ENCODE measurements around the gene CRYBG2. TPM values are rescaled to one million over a fixed set of nuclear protein-coding genes. Genes with fewer than 3 reads are reported as not detected.

The CRYBG2 gene
- total RNA-seq, 1 experiment from 2014 or later, result 21.7 TPM

- Histone ChIP-seq H3K27me3 (ENCODE audit: insufficient read depth, low read depth) (no peaks in the 10 kb centered on the region), H3K4me1 (replicated peaks; ENCODE audit: insufficient read depth) (peaks cover 25% of the 10 kb centered on the region), H3K27ac (peak overlapping the region; percentile 59), H2AFZ (peak overlapping the region; percentile 77; the same call in 1 of the 2 replicates), H3K36me3 (ENCODE audit: low read depth) (no peaks in the 10 kb centered on the region), H3K9me3 (ENCODE audit: insufficient read depth, low read depth) (no peaks in the 10 kb centered on the region), H4K20me1 (ENCODE audit: insufficient read depth) (no peaks in the 10 kb centered on the region), H3K9me2 (ENCODE audit: insufficient read depth) (no peaks in the 10 kb centered on the region), H3K79me2 (ENCODE audit: low read depth) (peaks cover 28% of the 10 kb centered on the region), H3K4me2 (peak overlapping the region; percentile 89), H3F3A (ENCODE audit: insufficient read depth, low read depth) (peaks cover 9% of the 10 kb centered on the region; the same call in 1 of the 2 replicates), H3K4me3 (peak overlapping the region; percentile 57; the same call in 1 of the 2 replicates)
- ChIA-PET CTCF (interaction anchor here (0.7 kb wide), 1 partner anchor 22 kb away, joined by 9 read pairs; no protein-coding TSS in a partner anchor), POLR2A (ENCODE audit: unreplicated experiment) (interaction anchor here (0.5 to 0.7 kb wide), 2 partner anchors 11 to 56 kb away, joined by 3 read pairs; partner anchors contain the start of gene CD52)
- DNase-seq, result no peak
- intact Hi-C loops (cut with micrococcal nuclease; ENCODE audit: unreplicated experiment), result loop anchor here (5.0 kb wide), 1 partner anchor 50 kb away; no protein-coding TSS in a partner anchor
- no peak for TF ChIP-seq EZH2 (IDR thresholded peaks at IDR 0.05; ENCODE audit: low read depth)
- TF ChIP-seq CTCF (conservative IDR thresholded peaks at IDR 0.05), result no peak
- no TSS peak for BruUV-seq (replicated peaks)
Observed at GRCh38 chr1:26307363-26307781, 46.6 kb downstream of the CRYBG2 start.

- Histone ChIP-seq H4K20me1 (ENCODE audit: insufficient read depth) (no peaks in the 10 kb centered on the region), H3K4me3 (peak within 1 kb of the TSS; percentile 97), H3K9me2 (ENCODE audit: insufficient read depth) (no peaks in the 10 kb centered on the region), H3K4me2 (peak within 1 kb of the TSS; percentile 92), H3K9me3 (ENCODE audit: insufficient read depth, low read depth) (no peaks in the 10 kb centered on the region), H3K27ac (peak within 1 kb of the TSS; percentile 59), H2AFZ (peak within 1 kb of the TSS; percentile 97), H3F3A (ENCODE audit: insufficient read depth, low read depth) (peaks cover 9% of the 10 kb centered on the region; the same call in 1 of the 2 replicates), H3K27me3 (ENCODE audit: insufficient read depth, low read depth) (no peaks in the 10 kb centered on the region), H3K4me1 (replicated peaks; ENCODE audit: insufficient read depth) (peaks cover 26% of the 10 kb centered on the region), H3K79me2 (ENCODE audit: low read depth) (peaks cover 28% of the 10 kb centered on the region), H3K36me3 (ENCODE audit: low read depth) (no peaks in the 10 kb centered on the region)
- POLR2A ChIA-PET (ENCODE audit: unreplicated experiment), result no interaction called here
- DNase-seq, result peak; percentile 90 to 92
- TSS peak; percentile 82 for BruUV-seq (replicated peaks)
- TF ChIP-seq CTCF (conservative IDR thresholded peaks at IDR 0.05) (no peak), EZH2 (IDR thresholded peaks at IDR 0.05; ENCODE audit: low read depth) (no peak)
- intact Hi-C loops (cut with micrococcal nuclease; ENCODE audit: unreplicated experiment), result loop anchor here (5.0 kb wide), 1 partner anchor 51 kb away; no protein-coding TSS in a partner anchor
- CTCF ChIA-PET, result interaction anchor here (0.7 kb wide), 1 partner anchor 21 kb away, joined by 9 read pairs; no protein-coding TSS in a partner anchor
Observed at GRCh38 chr1:26306290-26307229, 47.4 kb downstream of the CRYBG2 start, which contains the start of gene UBXN11. UBXN11 (minus strand) TSS chr1:26306636; CDS start chr1:26302883, 3,753 bp downstream.

- no peaks in the 10 kb centered on the region for H4K20me1 ChIP-seq (ENCODE audit: insufficient read depth)
- H3K4me3 ChIP-seq, result peak overlapping the region; percentile 97
- H3K27ac ChIP-seq, result peak overlapping the region; percentile 32; the same call in 1 of the 2 replicates
- peak overlapping the region; percentile 97 for H2AFZ ChIP-seq
- no peaks in the 10 kb centered on the region for H3K9me2 ChIP-seq (ENCODE audit: insufficient read depth)
- H3K36me3 ChIP-seq (ENCODE audit: low read depth), result no peaks in the 10 kb centered on the region
- BruUV-seq (replicated peaks), result TSS peak; percentile 75
- TF ChIP-seq EZH2 (IDR thresholded peaks at IDR 0.05; ENCODE audit: low read depth) (no peak), CTCF (conservative IDR thresholded peaks at IDR 0.05) (no peak)
- H3K27me3 ChIP-seq (ENCODE audit: insufficient read depth, low read depth), result no peaks in the 10 kb centered on the region
- ChIA-PET CTCF (no interaction called here), POLR2A (ENCODE audit: unreplicated experiment) (no interaction called here)
- peaks cover 9% of the 10 kb centered on the region; the same call in 1 of the 2 replicates for H3F3A ChIP-seq (ENCODE audit: insufficient read depth, low read depth)
- intact Hi-C loops (cut with micrococcal nuclease; ENCODE audit: unreplicated experiment), result loop anchor here (5.0 kb wide), 1 partner anchor 52 kb away; no protein-coding TSS in a partner anchor
- peak in 1 of 2 experiments; percentile 18 for DNase-seq
- peaks cover 26% of the 10 kb centered on the region for H3K4me1 ChIP-seq (replicated peaks; ENCODE audit: insufficient read depth)
- H3K79me2 ChIP-seq (ENCODE audit: low read depth), result peaks cover 28% of the 10 kb centered on the region
- no peaks in the 10 kb centered on the region for H3K9me3 ChIP-seq (ENCODE audit: insufficient read depth, low read depth)
- H3K4me2 ChIP-seq, result peak overlapping the region; percentile 92
Observed at GRCh38 chr1:26305667-26306289, 48.2 kb downstream of the CRYBG2 start.
